Measurements from ENCODE around the gene STX16.
A peak's percentile ranks its signal among the peaks of the same experiment; 100 is the strongest.

The STX16 gene, protein sequence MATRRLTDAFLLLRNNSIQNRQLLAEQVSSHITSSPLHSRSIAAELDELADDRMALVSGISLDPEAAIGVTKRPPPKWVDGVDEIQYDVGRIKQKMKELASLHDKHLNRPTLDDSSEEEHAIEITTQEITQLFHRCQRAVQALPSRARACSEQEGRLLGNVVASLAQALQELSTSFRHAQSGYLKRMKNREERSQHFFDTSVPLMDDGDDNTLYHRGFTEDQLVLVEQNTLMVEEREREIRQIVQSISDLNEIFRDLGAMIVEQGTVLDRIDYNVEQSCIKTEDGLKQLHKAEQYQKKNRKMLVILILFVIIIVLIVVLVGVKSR

DNA sequence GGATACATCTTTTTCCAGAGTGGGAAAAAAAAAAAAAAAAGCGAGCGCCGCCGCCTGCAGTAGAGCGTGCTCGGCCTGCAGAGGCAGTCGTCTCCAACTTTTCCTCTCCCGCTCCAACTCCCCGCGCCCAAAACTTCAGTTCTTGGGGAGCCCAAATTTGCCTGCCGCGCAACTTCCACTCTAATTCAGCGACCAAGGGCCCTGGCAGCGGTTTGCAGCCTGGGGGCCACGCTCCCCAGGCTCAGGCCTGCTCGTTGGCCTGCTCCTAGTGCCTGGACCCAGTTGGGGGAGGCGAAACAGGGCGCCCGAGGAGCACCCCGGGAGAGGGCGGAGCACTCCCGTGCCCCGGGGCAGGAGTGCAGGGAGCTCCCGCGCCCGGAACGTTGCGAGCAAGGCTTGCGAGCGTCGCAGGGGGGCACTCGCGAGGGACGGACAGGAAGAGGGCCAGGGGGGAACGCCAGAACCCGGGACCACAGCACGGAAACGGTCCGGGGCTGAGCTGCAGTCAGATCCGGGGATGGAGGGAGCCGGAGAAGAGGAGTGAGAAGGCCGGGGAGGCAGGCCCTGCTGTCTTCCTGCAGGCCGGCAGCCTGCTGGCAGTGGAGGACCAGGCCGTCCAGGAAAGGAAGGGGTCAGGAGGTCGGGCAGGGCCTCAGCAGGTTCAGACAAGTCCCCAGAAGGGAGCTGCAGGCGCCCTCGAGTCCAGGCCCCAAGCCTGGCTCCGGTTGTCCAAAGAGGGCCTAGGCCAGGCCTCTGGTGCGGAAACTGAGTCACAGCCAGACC is at the start of gene STX16:
Gene STX16 (plus strand): TSS at position 508 of the 783 bp plus-strand sequence. CDS start 724 bp downstream, outside the sequence.
- DNase-seq (ENCODE audit: low read depth, low spot score) = peak; percentile 97

DNA sequence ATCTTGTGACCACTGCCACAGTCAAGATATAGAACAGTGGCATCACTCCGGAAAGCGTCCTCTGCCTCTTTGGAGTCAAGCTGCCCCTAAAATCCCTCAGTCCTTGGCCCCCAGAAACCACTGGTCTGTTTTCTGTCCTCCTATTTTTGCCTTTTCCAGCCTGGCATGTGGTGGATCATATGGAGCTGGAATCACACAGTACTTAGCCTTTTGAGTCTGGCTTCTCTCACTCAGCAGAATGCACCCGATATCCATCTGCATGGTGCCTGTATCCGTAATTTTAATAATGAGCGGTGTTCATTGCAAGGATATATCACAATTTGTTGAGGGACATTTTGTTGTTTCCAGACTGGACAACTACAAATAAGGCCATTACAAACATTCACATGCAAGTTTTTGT is 49.0 kb upstream of the STX16 start:
- DNase-seq (ENCODE audit: low read depth, low spot score) = no peak

DNA sequence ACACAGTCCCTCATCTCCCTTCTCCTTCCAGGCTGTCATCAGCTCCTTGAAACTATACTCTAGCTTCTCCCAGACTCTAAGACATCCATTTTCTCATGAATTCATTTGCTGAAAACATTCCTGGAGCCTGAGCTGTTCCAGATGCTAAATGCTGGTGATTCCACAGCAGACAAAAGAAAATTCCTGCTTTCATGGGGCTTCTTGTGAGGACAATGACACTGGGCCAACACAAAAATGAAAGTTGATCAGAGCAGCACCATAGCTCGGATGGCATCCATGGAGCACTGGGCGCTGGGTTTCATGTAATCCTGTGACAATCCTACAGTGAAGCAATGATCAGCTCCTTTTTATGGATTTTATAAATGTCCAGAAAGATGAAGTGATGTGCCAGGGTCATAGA is 47.4 kb upstream of the STX16 start:
- DNase-seq (ENCODE audit: low read depth, low spot score) = peak; percentile 68

DNA sequence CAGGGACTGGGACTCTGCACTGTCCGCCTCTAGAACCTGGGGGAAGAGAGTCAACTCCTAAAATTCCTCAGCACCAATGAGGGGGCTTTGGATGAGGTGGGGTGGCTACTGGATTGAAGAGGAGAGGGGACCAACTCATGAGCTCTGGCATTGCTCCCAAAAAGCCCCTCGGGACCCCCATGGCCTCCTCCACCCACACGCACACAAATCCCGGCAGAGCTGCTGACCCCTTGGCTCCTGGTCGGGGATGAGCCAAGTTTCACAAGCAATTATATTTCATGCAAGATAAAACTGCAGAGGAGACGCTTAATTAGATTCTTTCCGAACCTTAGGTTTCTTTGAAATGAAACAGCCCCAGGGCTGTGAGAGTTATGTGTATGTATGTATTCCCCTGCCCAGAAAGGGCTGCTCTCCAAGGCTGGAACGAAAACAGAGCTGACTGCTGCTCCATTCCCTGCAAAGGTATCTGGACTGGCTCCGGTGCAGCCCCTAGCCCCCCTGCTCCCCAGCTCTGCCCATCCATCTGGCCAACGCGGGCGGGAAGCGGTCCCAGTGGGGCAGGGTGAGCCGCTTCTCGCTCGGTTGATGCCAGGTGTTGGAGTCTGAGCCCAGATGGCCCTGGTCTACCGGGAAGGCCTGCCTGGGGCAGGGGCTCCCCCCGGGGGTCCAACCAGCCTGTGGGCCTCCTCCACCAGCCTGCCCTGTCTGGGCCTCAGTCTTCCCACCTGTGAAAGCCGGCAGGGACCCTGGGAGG is 46.8 kb upstream of the STX16 start:
- DNase-seq (ENCODE audit: low read depth, low spot score) = peak; percentile 49

DNA sequence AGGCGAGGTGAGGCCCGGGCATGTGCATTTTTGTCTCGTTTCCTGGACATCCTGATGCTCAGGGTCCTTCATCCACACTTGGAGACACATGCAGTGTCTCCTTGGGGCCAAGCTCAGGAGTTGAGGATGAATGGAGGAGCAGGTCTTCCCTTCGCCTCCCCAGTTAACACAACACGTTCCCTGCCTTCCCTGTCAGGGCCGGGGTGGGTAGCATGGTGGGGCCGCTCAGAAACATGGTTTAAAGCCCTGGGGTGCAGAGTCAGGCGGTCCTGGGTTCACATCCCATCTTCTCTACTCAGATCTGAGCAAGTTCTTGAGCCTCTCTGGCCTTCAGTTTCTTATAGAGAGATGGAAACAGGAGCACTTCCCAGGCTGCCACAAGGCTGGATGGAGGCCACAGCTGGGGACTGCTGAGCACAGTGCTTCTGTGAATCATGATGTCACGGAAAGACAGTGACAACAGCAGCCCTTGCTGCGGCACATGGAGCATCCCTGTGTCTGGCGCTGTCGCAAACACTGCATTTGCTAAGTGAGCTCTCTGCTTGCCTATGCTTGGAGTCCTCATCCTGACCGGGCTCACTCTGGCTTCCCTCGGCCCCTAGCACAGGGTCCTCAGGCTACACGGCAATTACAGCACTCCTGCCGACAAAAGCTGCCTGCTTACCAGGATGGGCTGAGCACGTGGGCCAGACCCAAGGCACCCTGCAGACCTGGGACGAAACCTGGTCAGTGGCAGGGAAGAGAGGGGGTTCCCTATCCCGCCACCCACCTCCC is 45.6 kb upstream of the STX16 start:
- DNase-seq (ENCODE audit: low read depth, low spot score) = no peak

DNA sequence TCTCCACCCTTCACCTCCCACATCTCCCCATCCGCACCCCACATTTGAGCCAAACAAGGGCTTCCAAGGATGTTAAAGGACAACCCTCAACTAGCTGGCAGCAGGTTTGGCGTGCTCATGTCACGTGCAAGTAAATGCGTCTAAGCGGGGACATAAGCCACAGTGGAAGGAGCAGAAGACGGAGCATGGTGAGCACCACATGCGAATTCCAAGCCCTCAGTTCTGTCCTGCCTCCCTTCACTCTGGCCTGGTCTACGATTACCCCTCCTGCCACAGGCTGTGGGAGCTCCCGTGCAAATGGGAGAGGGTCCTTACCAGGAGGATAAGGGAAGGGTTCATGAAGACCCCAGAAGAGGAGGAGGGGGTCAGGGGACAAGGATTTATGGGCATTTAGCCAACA is 44.9 kb upstream of the STX16 start:
- DNase-seq (ENCODE audit: low read depth, low spot score) = no peak

DNA sequence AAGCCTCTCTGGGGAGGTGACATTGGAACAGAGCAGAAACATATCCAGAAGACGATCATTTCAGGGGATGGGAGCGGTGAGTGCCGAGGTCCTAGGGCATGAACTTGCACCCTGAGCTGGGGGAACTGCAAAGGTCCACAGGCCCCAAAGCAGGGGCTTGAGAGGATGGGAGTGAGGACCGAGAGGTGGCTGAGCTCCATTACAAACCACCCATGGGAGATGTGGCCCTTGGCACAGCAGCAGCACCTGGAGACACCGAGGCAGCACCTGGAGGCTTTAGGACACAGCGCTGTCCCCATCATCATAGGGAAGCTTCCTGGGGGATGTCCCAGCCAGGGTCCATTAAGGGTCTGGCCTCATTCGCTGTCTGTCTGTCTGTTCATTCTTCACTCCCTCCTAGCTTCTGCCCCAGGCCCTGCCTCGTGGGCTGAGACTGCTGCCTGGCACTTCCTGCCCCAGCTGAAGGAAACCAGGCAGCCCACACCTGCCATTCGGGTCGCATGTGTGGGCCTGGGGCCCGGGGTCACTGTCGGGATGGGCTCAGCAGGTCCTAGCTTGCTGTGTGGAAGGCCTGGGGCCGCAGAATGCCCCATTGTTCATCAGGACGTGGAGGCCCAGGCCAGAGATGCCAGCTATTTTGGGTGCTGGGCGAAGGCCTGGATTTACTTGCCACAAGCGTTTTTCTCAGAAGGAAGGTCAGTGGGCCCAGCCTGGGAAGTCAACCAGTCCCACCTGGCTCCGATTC is 42.8 kb upstream of the STX16 start:
- no peak for DNase-seq (ENCODE audit: low read depth, low spot score)

DNA sequence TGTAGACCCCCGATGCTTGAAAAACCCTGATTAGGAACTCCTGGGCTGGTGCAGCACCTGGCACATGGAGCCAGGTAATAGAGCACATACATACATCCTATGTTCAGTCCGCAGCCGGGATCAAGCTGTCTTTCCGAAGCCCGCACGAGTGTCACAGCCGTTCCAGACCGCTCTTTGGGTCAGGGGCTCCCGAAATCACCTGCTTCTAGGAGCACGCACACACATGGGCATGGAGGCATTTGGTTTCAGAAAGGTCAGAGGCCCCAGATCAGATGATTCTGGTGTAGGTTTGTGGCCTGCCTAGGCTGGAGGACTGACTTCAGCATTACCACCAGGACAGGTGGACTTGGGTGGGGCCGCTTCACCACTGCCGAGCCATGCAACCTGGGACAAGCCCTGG is 42.1 kb upstream of the STX16 start:
- DNase-seq (ENCODE audit: low read depth, low spot score) = no peak

DNA sequence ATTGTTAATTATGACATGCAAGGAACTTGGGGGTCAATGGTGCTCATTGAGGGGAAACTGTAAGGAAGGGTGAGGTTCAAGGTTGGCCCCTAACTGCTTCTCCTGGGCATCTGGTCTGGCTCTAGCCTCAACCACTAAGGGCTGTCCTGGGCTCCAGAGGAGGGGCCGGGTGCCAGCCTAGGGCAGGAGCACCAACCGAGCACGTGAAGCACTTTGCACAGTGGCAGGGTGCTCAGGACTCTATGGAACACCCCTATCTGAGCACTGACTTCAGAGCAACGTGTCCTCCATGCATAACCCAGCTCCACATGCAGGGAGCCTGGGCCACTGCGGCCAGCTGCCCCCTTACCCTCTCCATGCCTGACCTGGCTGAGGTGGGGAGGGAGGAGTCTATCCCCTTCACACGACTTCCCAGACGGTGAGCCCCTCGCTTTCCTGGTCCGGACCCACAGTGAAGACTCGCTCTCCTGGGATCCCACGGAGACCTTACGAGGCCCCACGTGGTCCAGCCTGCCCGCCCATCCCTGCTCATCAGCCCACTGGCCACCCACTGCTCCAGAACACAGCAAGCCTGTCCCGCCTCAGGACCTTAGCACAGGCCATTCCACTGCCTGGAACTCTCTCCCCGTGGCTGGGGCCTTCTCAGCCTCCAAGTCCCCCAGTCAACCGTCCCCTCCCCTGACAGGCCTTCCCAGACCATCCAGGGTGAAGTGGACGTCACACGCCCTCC is 40.8 kb upstream of the STX16 start:
- DNase-seq (ENCODE audit: low read depth, low spot score) = no peak

DNA sequence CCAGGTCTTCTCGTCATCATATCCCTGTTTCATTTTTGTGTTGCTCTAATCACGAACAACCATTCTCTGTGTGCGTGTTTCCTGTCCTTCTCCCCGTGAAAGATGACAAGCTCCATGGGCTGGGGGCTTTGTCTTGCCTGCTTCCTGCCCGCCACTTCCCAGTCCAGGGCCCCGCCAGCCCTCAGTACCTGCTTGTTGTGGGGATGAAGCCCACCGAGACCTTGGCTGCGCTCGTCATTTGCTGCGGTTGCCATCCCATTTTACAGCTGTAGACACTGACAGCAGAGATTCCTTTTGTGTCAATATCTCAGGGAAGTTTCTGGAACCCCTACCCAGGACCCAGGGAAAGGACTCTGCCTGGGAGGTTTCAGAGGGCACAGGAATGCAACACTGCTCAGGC is 40.3 kb upstream of the STX16 start:
- DNase-seq (ENCODE audit: low read depth, low spot score) = no peak

DNA sequence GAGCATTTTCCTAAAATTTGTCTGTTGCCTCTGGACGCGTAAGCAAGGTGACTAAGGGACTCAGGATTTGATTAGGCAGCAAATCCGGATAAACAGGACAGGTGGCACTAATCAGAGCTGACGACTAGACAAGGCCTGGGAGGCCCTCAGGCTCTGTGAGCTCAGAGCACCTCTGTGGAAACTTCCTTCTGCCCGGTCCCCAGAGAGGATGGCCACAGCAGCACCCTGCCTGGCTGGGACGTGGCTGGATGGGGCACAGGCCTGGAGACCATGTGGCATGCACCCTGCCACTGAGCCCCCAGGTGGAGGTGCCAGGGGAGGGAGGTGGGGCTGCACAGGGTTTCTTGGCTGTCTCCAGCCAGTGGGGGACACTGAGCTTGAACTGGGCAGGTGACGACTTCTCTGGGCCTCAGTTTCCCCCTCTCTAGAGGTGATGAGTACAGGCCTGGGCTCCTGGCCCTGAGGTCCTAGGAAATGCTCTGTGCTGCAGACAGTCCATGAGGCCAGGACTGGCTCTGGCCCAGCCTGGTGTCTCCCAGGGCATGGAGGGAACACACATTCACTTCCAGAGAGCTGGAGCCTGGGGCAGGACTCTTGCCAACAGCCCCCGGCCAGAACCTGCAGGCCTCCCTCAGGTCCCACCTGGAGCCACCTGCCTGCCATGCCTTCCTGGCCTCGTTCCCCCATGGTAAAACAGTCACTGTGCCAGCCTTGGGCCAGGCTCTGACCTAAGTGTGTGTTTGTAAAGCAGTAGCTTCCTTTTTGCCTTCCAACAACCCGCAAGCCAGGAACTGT is 39.6 kb upstream of the STX16 start:
- DNase-seq (ENCODE audit: low read depth, low spot score) = no peak

DNA sequence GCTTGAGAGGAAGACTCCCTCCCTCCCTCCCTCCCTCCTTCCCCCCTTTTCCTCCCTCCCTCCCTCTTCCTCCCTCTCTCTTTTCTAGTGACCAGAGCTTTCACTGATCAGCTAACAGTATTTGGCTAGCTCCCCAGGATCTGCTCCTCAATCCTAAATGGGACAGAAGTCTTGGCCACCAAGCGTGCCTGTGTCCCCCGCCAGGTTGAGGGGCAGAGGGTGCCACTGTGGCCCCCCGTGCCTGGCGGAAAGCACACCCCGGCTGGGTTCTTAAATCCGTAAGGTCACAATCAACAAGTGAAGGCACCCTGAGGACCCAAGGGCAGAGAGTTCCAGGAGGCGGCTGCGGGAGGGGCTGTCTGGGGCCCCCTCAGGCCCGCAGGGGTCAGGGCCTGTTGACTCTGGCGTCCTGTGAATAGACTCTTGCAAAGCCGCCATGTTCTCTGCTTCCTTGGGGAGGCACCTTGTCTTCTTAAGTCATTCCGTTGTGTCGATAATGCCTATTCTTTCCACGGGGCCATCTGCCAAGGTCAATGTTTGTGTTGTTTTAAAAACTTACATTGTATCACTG is 38.9 kb upstream of the STX16 start:
- peak; percentile 79 for DNase-seq (ENCODE audit: low read depth, low spot score)

DNA sequence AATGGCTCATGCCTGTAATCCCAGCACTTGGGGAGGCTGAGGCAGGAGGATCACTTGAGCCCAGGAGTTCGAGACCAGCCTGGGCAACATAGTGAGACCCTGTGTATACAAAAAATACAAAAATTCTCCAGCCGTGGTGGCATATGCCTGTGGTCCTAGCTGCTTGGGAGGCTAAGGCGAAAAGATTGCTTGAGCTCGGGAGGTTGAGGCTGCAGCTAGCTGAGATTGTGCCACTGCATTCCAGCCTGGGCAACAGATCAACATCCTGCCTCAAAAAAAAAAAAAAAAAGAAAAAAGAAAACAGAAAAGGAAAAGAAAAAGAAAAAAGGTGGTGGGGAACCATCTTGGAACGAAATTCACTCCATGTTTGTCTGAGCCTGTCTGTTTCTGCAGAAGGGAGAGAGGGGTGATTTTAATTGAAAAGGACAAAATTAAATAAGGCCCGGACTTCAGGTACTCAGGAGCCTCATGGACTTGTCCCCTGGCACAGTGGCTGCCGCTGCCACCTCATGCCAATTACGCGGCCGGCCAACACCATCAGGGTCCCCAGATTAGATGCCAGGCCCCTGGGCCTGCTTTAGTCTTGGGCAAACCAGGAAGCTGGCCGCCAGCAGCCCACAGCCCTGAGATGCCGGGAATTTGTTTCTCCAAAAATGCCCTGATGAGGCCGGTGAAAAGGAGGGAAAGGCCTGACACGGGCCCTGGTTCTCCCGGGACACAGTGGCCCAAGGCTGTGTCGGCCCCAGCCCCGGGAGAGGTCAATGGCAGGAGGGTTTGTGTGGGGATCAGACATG is 37.8 kb upstream of the STX16 start:
- peak; percentile 53 for DNase-seq (ENCODE audit: low read depth, low spot score)

DNA sequence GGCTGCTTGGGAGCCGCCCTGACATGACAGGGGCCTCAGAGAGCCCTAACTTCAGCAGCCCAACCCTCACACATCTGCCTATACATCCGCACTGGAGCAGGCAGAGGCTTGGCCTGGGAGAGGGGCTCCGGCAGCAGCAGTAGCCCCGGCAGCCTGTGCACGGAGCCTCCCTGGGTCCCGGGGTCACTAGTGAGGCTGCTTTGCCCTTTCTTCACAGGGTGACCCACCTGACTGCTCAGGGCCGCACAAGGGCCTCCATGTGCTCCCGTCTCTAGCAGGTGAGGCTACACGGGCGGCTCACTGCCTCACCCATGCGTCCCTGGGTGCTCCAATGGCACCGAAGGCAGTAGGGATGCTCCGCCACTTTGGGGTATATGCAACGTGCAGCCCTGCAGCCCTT is 36.7 kb upstream of the STX16 start:
- no peak for DNase-seq (ENCODE audit: low read depth, low spot score)

DNA sequence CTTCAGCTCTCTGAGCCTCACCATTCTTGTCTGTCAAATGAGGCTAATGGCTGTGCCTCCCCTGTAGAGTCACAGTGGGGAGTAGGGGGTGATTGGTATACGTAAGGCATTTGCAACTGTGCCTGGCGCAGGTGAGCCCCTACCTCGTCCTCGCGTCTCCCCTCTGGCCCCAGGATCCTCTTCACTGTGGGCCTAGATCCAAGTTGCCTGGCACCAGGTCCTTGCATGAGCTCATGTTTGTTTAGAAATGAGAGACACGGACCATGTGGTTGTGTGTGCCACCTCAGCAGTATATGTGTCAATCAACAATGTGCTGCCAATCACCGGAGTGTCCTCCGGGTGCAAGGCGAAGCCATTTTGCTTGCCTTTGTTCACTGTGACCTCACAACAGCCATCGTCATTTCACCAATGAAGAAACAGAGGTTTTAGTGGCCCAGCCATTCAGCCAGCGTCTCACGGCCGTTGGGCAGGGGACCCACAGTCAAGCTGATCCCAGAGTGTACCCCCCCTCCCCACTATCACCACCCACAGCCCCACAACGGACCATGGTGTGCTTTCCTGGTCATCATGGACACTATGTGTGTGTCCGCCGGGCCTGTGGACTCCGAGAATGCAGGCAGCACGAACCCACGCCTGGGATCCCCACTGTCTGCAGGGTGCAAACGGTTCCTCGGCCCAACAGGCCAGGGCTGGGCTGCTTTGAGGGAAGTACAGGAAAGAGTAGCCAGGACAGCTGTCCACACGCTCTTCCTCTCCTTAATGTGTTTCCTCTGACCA is 35.9 kb upstream of the STX16 start:
- DNase-seq (ENCODE audit: low read depth, low spot score) = no peak

DNA sequence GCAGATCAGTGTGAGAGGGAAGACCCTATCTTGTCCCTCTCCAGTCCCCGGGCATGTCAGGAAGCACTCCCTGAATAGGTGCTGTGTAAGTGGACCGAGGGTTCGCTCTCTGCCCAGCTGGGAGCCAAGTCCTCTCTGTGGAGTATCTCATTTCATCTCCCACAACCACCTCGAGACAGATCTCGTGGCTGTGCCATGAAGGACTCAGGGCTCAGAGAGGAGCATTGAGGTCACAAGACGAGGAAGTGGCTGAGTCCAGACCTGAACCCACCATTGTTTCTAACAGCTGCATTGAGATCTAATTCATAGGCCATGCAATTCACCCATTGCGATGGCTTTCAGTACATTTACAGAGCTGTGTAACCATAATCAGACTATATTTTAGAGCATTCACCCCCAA is 34.7 kb upstream of the STX16 start:
- DNase-seq (ENCODE audit: low read depth, low spot score) = no peak

DNA sequence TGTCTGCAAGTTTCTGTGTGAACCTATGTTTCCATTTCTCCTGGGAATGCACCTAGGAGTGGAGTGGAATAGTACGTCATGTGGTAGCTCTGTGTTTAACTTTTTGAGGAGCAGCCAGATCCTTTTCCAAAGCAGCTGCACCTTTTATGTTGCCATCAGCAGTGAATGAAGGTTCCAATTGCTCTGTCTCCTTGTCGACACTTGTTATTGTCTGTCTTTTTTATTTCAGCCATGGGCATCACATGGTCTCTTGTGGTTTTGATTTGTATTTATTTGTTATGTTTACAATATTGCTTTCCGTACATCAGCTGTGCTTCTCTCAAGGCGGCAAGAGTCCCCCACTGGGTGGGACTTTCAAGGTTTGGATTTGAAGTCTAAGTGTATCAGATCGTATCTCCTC is 33.9 kb upstream of the STX16 start:
- no peak for DNase-seq (ENCODE audit: low read depth, low spot score)

Measured in astrocyte of the hippocampus (primary cell).